GM21390 (cell line): ENCODE measurements around the gene SLC38A7.
"Not testable (repeated sequence)": the region's sequence is repeated elsewhere in the genome, so short reads cannot be mapped to it uniquely, and the experiment has no call there.

Experiments used
- ATAC-seq: cut with Tn5 transposase; IDR thresholded peaks from one replicate; pipeline ENCODE4 v1.9.1; 2021; ENCODE audit not compliant: unreplicated experiment

Gene SLC38A7, protein sequence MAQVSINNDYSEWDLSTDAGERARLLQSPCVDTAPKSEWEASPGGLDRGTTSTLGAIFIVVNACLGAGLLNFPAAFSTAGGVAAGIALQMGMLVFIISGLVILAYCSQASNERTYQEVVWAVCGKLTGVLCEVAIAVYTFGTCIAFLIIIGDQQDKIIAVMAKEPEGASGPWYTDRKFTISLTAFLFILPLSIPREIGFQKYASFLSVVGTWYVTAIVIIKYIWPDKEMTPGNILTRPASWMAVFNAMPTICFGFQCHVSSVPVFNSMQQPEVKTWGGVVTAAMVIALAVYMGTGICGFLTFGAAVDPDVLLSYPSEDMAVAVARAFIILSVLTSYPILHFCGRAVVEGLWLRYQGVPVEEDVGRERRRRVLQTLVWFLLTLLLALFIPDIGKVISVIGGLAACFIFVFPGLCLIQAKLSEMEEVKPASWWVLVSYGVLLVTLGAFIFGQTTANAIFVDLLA

DNA sequence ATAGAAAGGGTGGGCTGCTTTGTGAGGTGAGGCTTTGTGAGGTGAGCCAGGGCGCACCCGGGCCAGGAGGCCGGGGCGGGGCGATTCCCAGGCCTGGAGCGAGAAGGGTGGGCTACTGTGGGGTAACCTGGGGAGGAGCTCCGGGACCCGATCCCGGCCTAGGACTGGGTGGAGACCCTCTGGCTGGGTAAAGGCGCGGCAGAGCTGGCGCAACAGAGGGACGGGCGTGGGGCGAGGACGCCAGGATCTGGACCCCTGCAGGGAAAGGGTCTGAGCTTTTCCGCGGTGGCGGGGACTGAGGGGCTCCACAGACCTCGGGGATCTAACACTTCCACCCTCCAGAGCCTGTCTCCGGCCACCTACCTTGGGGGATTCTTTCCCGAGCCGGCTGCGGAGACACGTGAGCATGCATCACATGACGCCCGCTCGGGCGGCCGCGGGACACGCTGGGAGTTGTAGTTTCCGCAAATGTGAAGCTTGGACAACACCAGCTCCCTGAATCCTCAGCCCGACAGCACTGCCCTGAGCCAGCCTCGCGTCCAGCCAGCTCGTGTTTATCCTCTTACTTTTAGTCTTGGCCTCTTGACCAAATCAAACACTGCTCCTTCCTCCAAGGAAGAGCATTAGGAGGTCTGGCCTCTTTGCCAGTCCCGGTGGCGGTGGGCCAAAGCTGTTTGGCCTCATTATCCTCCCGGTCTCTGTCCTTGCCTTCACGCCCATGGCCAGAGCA lies at the start of gene SLC38A7:
SLC38A7 (minus strand) TSS at position 417 of the 730 bp plus-strand sequence. CDS start 4,644 bp downstream, outside the sequence.
- peak; percentile 99 for ATAC-seq

DNA sequence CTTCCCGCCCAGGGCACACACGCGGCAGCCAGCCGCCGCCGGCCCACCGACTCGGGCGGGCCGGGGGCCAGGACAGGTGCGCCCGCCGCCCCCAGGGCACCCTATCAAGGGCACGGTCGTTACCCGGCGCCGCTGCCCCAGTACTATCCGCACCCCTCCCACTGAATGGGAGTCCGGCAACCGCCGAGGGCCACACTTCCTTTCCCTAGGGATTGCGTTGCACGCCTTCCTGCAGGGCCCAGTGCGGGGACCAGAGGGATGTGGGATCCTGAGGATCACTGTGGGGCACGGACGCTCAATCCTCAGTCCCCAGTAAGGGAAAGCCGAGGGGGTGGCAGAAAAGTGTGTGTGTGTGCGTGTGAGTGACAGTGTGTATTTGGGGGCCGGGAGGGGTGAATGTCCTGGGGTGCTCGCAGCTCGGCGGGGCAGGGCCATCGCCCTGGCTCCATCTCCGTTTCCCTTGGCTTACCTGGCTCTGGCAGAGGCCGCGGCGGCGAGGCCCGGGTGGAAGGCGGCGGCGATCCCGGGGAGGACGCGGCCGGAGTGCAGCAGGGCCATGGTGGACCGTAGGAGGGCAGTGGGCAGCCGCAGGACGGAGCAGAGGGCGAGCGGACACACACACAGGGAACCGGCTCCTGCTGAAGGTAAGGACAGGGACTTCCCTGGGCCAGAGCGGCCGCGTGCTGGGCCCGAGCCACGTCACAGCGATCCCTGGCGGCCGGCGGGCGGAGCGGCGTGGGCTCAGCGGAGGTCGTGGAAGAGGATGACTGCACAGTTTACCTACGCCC lies 49.3 kb upstream of the SLC38A7 start, which contains the start of gene GOT2:
GOT2 (minus strand) TSS at position 646 of the 788 bp plus-strand sequence; CDS start at position 558, 88 bp downstream.
- peak; percentile 92 for ATAC-seq

DNA sequence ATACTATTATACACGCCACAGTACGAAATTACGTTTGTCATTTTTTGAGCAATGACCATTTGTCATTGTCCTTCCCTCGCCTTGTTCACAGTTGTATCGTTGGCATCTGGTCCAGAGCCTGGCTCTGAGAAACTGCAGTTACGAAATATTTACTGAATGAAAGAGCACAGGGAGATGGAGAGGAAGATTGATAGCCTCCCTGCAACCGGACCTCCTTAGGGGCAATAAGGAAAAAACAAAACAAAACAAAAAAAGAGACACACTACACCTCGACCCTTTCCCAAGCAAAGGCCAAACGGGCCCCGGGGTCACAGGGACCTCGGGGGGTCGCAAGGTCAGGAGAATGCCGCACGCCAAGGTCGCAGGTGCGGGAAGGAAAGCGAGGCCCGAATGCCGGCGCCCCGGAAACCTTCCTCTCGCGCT lies 48.7 kb upstream of the SLC38A7 start:
- ATAC-seq = no peak

DNA sequence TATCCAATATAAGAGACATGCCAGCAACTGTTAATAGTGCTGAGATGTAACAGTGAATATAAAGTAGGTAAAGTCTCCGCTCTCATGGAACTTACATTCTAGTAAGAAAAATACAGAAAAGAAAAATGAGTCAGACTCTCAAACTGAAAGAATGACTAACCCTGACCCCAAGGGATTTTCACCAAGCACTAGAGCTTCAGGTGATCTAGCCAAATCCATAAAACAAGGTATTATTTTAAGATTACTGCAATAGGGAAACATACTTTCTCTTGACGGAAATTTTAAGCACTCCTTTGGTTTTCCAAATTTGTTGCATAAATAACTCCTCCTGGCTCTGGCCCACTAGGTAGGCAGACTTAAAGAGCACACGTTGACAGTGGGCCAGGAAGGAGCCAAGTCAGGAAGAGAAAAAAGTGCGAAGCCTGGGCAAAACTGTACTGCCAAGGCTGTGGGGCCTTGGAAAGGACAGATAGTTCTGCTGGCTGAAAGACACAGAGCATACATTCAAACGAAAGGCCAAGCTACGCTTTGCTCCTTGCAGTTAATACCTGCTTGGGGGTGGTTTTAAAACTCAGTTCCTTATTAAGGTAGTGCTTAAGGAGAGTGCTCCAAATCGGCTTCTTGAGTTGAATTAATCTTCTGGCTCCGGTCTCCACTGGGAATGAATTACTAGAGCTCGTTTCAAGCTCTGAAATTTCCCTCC lies 48.1 kb upstream of the SLC38A7 start:
- ATAC-seq = peak; percentile 46

DNA sequence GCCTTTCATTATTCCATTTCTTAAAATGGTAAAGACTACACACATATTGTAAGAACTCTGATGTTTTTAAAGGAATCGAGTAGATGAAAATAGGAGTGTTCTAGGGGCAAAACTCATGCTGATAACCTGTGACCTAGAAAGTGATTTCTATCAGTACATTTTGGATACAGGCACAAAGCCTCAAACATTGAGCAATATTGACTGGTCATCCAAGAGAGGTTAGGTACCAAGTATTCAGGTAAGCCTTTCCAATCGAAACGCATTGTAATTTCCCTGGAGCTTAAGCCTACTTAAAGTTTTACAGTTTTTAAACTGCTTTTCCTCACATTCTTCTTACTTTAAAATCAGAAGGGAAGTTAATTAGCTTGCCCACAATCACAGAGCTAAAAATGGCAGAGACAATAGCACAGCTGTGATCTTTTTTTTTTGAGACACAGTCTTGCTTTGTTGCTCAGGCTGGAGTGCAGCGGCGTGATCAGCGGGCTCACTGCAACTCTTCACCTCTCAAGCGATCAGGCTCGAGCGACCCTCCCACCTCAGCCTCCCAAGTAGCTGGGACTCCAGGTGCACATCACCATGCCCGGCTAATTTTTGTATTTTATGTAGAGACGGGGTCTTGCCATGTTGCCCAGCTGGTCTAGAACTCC lies 46.3 kb upstream of the SLC38A7 start:
- no peak for ATAC-seq

DNA sequence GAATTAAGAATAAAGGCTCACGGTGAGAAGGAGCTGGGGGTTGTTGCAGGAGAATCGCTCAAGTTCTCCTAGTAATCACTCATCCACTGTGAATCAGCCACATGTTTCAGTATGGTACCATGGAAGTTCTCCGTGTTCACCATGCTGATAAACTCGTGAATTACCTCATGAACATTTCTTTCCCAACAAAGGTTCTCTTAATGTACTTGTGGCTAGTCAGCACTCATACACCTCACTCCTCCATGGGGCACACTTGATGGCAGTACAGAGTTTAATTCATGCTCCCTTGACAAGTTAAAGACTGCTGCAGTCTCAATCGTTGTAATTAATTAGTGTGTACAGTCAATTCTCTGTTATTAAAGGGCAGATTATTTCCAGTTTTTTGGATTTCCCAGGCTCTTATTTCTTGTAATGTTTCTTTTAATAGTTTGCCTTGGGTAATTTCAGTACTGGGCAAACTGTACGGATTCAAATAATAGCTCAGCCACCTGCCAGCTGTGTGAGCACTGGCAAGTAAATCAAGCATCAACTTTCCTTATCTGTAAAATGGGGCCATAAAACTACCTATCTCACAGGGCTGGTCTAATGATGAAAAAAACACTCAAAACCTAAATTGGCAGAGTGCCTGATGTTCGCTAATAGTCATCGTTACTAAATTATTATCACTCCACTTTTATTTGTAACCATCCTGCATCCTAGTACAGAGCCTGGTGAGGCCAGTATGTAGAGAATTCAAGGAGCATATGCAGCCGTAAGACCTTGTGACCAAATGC lies 43.4 kb upstream of the SLC38A7 start:
- no peak for ATAC-seq

DNA sequence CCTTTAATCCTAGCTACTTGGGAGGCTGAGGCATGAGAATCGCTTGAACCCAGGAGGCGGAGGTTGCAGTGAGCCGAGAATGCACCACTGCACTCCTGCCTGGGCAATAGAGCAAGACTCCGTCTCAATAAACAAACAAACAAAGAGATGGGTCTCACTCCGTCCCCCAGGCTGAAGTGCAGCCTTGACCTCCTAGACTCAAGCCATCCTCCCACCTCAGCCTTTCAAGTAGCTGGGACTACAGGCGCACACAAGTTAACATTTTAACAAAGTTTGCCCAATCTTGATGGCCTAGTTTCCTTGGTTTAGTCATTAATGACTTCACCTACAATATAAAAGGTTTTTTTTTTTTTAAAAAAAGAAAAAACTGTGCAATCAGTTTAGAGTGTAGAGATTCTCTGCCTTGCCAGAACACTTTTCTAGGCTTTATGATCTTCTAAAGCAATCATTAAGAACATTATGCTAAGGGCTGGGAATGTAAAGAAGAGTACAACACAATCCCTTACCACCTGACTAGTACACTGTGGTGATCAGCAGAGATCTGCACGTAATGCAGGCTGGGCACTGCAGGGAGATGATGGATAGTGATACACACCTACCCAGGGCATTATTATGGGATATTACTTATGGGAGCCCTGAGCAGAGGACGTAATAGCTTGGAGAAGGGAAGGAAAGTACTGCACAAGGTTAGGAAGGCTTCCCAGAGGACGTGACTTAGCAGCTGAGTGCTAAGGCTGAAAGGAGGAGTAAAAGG lies 42.6 kb upstream of the SLC38A7 start:
- no peak for ATAC-seq

DNA sequence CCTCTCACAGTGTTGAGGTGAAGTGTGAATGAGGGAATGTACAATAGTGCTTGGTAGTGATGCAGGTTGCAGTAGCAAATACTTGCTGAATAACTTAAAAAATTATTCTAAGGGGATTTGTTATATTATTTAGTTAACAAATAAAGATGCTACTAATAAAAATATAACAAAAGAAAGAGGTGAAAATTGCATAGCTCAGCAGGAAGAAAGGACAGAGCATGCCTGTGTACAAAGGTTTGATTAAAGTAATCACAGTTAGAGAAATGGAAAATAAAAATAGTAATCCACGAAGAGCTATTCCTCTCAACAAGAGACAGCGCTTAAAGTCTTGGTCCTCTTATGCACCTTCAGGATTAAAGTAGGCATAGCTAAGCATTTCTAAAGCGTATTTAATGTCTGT lies 38.5 kb upstream of the SLC38A7 start:
- no peak for ATAC-seq

DNA sequence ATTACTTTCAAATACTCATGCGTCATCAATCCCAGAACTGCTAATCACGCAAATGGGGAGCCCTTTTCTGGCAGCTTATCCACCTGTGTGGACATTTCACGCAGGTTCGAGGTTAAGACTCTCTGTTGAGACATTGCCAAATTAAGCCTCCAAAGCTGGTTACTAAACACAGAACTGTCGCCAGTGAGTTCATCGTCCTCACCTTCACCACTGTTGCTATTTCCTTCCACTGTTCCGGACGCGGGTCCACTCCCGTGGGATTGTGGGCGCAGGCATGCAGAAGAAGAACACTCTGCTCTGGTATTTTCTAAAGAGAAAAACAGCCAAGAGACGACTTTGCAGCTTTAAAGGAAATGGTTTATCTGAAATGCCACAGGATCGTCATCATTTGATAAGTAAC lies 33.4 kb upstream of the SLC38A7 start:
- ATAC-seq = no peak

DNA sequence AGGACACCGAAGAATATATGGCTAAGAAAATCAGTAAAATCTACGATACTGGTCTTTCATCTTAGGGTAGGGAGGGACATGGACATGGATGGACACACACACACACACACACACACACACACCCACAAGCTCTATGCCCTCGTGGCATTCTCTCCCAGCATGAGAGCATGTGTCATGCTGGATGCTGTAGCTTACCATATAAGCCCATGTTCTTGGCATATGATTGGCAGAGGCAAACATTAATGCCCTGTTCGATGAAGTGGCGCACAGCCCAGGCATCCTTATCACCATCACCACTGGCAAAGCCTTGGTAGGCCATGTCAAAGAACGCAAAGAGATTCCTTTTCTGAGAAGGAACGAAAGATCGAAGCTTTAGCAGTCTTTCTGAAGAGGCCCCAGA lies 31.9 kb upstream of the SLC38A7 start:
- ATAC-seq = no peak

DNA sequence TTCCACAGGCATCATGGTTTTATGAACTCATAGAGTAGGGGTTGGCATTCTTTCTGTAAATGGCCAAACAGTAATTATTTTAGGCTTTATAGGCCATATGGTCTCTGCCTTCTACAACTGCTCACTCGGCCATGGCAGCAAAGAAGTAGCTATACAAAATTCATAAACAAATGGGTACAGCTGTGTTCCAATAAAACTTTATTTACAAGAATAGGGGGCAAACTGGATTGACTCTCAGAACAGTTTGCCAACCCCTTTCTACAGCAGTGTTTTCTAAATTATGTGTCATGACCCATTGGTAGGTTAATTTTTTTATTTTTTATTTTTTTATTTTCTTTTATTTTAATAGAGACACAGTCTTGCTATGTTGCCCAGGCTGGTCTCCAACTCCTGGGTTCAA lies 29.2 kb upstream of the SLC38A7 start:
- ATAC-seq = no peak

DNA sequence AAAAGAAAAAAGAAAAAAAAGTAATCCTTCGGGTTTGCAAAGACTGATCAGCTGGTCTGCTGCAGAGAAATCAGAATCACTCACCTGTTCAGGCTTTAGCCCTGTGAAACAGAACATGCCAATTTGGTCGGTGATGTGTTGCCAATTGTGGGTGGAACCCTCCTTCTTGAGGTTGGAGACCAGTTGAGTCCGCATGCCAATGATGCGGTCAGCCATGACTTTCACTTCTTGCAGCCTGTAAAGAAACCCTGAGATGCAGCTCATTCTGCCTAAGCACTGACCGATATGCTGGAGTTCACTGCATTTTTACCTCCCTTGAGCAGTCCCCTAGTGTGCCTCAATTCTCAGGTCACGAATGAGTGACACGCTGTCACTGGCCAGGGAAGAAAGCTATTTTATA lies 24.8 kb upstream of the SLC38A7 start:
- no peak for ATAC-seq

DNA sequence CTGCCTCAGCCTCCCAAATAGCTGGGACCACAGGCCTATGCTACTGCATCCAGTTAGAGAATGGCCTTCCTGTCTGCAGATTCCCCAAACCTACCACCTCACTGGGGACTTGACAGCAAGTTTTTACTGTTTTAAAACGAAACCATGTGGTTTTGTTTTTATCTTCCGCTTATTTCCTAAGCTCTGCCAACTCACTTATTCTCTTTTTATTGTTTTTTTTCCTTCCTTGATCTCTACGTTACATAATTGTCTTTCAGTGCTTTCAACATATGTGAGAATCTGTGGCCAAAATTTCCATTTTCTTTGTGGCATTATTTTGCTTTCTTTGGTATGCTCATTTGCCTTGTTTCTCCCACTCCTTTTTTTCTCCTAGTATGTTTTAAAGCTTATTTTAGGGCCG lies 14.6 kb upstream of the SLC38A7 start:
- ATAC-seq = no peak

DNA sequence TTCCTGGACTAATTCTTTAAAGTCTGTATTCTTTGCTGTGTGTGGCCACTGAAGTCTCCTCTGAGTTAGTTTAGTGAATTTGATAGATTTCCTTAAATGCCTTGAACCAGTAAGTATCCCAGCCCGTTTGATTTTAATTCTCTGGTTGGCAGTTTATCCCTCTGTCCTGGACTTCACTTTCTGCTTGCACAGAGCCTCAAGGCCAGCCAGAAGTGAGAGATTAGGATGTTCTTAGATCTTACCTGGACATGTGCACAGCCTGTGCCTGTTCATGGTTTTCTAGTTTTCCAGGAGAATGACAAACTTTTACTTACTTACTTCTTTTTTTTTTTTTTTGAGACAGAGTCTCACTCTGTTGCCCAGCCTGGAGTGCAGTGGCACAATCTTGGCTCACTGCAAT lies 10.8 kb upstream of the SLC38A7 start:
- ATAC-seq = no peak

DNA sequence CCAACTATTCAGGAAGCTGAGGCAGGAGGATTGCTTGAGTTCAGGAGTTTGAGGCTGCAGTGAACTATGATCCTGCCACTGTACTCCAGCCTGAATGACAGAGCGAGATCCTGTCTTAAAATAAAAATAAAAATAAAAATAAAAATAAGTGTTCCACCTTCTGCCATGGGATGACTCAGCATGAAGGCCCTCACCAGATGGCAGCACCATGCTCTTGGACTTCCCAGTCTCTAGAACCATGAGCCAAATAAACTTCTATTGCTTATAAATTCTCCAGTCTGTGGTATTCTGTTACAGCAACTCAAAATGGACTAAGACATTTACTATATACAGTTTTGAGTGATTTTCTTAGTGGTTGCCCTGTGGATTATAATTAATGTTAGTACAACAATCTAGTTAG lies 7.9 kb upstream of the SLC38A7 start:
- no peak for ATAC-seq

DNA sequence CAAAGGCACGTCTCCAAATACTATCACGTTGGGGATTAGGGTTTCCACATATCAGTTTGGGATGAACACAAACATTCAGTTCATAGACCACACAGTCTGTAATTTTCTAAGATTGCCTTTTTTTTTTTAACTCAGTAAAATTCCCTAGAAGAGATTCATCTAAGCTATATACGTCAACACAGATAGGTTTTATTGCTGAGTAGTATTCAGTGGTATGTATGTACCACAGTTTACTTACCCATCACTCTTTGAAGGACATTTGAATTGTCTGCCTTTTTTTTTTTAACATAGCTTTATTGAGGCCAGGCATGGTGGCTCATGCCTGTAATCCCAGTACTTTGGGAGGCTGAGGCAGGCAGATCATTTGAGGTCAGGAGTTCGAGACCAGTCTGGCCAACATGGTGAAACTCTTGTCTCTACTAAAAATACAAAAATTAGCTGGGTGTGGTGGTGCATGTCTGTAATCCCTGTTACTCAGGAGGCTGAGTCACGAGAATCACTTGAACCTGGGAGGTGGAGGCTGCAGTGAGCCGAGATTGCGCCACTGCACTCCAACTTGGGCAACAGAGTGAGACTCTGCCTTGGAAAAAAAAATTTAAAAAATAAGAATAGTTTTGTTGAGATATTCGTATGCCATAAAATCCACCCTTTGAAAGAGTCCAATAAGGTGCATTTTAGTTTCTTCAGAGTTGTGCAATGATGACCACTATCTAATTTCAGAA lies 2.6 kb upstream of the SLC38A7 start:
- not testable (repeated sequence) for ATAC-seq

DNA sequence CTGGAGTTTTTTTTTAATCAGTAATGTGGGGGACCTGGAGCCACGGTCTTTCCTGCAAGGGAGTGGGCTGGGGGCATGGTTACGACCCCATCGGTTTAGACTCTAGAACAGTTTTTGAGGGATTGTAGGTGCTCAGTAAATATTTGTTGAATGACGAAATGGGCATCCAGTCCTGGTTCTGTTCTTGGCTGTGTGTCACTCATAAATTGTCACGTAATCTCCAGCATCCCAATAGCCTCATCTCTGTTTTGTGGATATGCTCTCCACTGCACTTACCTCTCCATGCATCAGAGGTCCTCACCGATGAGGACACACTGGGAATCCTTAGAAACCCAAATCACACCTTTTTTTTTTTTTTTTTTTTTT lies 497 bp upstream of the SLC38A7 start:
- no peak for ATAC-seq

DNA sequence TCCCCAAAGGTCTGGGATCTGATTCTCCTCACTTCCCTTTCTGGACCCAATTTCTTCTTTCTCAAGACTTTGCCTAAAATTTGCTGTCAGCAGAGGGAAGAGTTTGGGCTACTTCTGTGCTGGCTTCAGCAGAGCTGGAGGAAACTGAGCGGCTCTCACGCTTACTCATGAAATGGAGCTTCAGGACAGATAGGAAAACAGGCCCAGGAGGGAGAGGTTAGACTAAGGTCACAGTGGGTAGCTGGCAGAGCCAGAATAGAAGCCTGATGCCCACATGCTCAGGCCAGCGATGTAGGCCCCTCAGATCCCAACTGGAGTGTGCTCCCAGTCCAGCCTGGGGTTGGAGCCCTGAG lies 593 bp downstream of the SLC38A7 start:
- peak; percentile 16 for ATAC-seq
